HepG2 (cell line): ENCODE measurements around the gene FLAD1. TPM values are rescaled to one million over a fixed set of nuclear protein-coding genes. Genes with fewer than 3 reads are reported as not detected.

Experiments used
- ATF1 ChIP-seq: IDR thresholded peaks from 2 replicates; pipeline ENCODE4 v1.6.1; 2016; ENCODE audit warnings: mild to moderate bottlenecking, control low read depth
- DNMT3B ChIP-seq: conservative IDR thresholded peaks from 2 replicates; pipeline ENCODE4 v1.6.1; 2016; ENCODE audit warnings: missing biosample characterization, control low read depth
- IRX3 ChIP-seq: sonication (generic); formaldehyde crosslinking; IDR thresholded peaks from 2 replicates; pipeline ENCODE4 v1.8.1; 2023; ENCODE audit warnings: mild to moderate bottlenecking, low read depth, missing genetic modification reagents, borderline replicate concordance
- MATR3 ChIP-seq: sonication (generic); formaldehyde crosslinking; IDR thresholded peaks from 2 replicates; pipeline ENCODE4 v1.4.0; 2020; ENCODE audit warnings: missing genetic modification reagents
- NBN ChIP-seq: fragments of 450-650 bp; conservative IDR thresholded peaks from 2 replicates; pipeline ENCODE4 v1.6.1; 2017
- NR0B2 ChIP-seq: sonication (generic); formaldehyde crosslinking; IDR thresholded peaks from 2 replicates; pipeline ENCODE4 v1.4.0; 2020; ENCODE audit warnings: mild to moderate bottlenecking, missing genetic modification reagents
- PLSCR1 ChIP-seq: sonication (generic); formaldehyde crosslinking; IDR thresholded peaks from 2 replicates; pipeline ENCODE4 v1.5.0; 2020; ENCODE audit warnings: missing genetic modification reagents, mild to moderate bottlenecking, borderline replicate concordance
- RAD51 ChIP-seq: fragments of 450-650 bp; IDR thresholded peaks from 2 replicates; pipeline ENCODE4 v1.6.1; 2016; ENCODE audit warnings: borderline replicate concordance
- RFX3 ChIP-seq: IDR thresholded peaks from 2 replicates; pipeline ENCODE4 v1.6.1; 2016; ENCODE audit warnings: missing biosample characterization, missing genetic modification reagents
- TERF1 ChIP-seq: sonication (generic); formaldehyde crosslinking; IDR thresholded peaks from 2 replicates; pipeline ENCODE4 v1.8.0; 2022; ENCODE audit warnings: mild to moderate bottlenecking, missing genetic modification reagents, moderate library complexity
- TGIF2 ChIP-seq: IDR thresholded peaks from 2 replicates; pipeline ENCODE4 v1.6.1; 2016; ENCODE audit warnings: control low read depth, missing compliant biosample characterization
- ZBTB2 ChIP-seq: sonication (generic); formaldehyde crosslinking; IDR thresholded peaks from 2 replicates; pipeline ENCODE4 v1.8.0; 2022; ENCODE audit warnings: low read depth, missing genetic modification reagents
- ZBTB26 ChIP-seq: IDR thresholded peaks from 2 replicates; pipeline ENCODE4 v1.6.1; 2016; ENCODE audit warnings: missing compliant biosample characterization, missing genetic modification reagents, borderline replicate concordance
- ZHX1 ChIP-seq: sonication (generic); formaldehyde crosslinking; IDR thresholded peaks from 2 replicates; pipeline ENCODE4 v1.8.1; 2022; ENCODE audit warnings: low read depth, mild to moderate bottlenecking, missing genetic modification reagents
- ZIK1 ChIP-seq: sonication (generic); formaldehyde crosslinking; IDR thresholded peaks from 2 replicates; pipeline ENCODE4 v1.5.0; 2020; ENCODE audit warnings: mild to moderate bottlenecking, low read depth, missing genetic modification reagents, borderline replicate concordance
- ZMYM3 ChIP-seq: sonication (generic); formaldehyde crosslinking; IDR thresholded peaks from 2 replicates; pipeline ENCODE4 v1.5.1; 2020; ENCODE audit warnings: mild to moderate bottlenecking, missing genetic modification reagents
- ZNF564 ChIP-seq: sonication (generic); formaldehyde crosslinking; IDR thresholded peaks from 2 replicates; pipeline ENCODE4 v1.8.1; 2023; ENCODE audit warnings: mild to moderate bottlenecking, missing genetic modification reagents
- ZNF616 ChIP-seq: sonication (generic); formaldehyde crosslinking; IDR thresholded peaks from 2 replicates; pipeline ENCODE4 v1.5.0; 2020; ENCODE audit warnings: low read depth, mild to moderate bottlenecking, missing genetic modification reagents
- polyA plus RNA-seq, 8 experiments: library from polyadenylated mRNA; depleted of rRNA in 3 of 8; stranded (reverse) in 7 of 8; unstranded in 1 of 8; fragments of >200 nt; fragmentation: Illumina TruSeq in 4 of 8; extraction: Trizol in 4 of 8; gene quantifications; 2 replicates each; pipeline versions ENCODE4 v1.2.1 to v1.2.3, GENCODE V29; 2011 to 2016; ENCODE audit warnings: low read depth in 4 of 8, missing spikeins in 1 of 8, mixed read lengths in 1 of 8; ENCODE audit not compliant: insufficient read depth in 1 of 8
- total RNA-seq, 5 experiments: library from RNA; depleted of rRNA; stranded (reverse); fragments of >200 nt; fragmentation: Illumina TruSeq; extraction: Trizol; gene quantifications; 2 replicates each; pipeline ENCODE4 v1.2.3, GENCODE V29; 2016; ENCODE audit warnings: low read depth in 1 of 5

Gene FLAD1
- total and polyA plus RNA-seq, 2 of the 13 experiments (the other 11 are each of a cell fraction or from before 2014, with no cell fraction given), result 25.9 to 32.8 TPM

GRCh38 chr1:154999571-155000410, 16.6 kb downstream of the FLAD1 start (continued):
- TF ChIP-seq ZHX1 (CRISPR knock-in tag) (no peak), ZIK1 (CRISPR knock-in tag) (no peak), ZMYM3 (CRISPR knock-in tag) (no peak), PLSCR1 (no peak), RAD51 (no peak), ZNF616 (CRISPR knock-in tag) (no peak), TGIF2 (CRISPR knock-in tag) (no peak), RFX3 (CRISPR knock-in tag) (no peak), MATR3 (CRISPR knock-in tag) (no peak), ATF1 (CRISPR knock-in tag) (no peak), ZBTB2 (CRISPR knock-in tag) (no peak), DNMT3B (CRISPR knock-in tag) (no peak), ZNF564 (CRISPR knock-in tag) (0 out of 2 replicates have a peak, but pooled peaks have one; percentile 48), IRX3 (no peak), NBN (no peak), NR0B2 (CRISPR knock-in tag) (no peak), ZBTB26 (CRISPR knock-in tag) (no peak), TERF1 (CRISPR knock-in tag) (no peak)
